ENCODE results near the gene TJAP1. TPM values are rescaled to one million over a fixed set of nuclear protein-coding genes. Genes with fewer than 3 reads are reported as not detected.
"Not testable (repeated sequence)": the region's sequence is repeated elsewhere in the genome, so short reads cannot be mapped to it uniquely, and the experiment has no call there.

TJAP1 gene
- total RNA-seq, 1 donor from 2014 or later: 38.7 TPM

DNA sequence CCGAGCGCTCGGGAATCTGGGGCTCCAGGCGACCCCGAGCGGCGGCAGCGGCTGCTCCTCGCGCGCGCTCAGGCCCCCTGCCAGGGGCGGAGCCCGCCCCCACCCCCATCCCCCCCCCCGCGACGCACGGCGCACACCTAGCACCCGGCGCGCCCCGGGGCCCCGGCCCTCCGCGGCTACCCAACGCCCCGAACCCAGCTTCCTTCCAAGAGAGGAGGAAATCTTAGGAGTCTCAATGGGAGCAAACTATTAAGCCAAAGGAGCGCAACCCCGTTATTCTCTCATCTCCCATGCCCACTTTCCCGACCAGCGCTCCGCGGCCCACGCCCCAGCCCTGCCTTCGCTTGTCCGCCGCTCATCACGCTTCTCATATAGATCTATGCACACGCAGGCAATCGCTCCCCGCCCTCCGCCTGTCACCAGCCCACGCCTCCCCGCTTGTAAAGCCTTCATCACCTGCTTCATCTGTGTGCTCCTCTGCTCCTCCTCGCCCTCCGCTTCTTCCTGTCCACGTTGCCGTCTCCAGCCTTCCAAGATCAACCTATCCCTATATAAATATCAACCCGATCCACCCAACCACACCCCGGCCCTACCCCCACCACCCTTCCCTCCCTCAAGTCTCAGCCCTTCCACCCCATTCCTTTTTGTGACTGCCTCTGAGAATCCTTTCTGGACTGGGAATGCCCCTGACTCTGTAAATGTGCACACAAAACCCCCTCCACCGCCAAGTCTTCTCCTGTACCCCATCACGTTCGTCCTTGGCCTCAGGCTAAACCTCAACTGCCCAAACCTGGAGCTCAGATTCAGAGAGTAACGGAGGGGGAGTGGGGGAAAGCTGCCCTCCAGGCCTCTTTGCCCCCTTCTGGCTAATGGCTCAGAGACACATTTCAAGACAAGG, 21.6 kb upstream of the TJAP1 start, which contains the start of gene DLK2:
DLK2 (minus strand) TSS at position 18 of the 898 bp plus-strand sequence. CDS start 723 bp downstream, outside the sequence.
- Mint-ChIP-seq H3K36me3 (ENCODE audit: unreplicated experiment) (peaks cover 2% of the 10 kb centered on the region), H3K27ac (ENCODE audit: unreplicated experiment) (no peak within 1 kb of the TSS), H3K9me3 (ENCODE audit: unreplicated experiment) (no peaks in the 10 kb centered on the region), H3K4me3 (ENCODE audit: unreplicated experiment) (peak within 1 kb of the TSS; percentile 84), H3K27me3 (ENCODE audit: unreplicated experiment) (peaks cover 29% of the 10 kb centered on the region), H3K4me1 (ENCODE audit: unreplicated experiment) (peaks cover 19% of the 10 kb centered on the region)
- TF ChIP-seq, protein P1, sequence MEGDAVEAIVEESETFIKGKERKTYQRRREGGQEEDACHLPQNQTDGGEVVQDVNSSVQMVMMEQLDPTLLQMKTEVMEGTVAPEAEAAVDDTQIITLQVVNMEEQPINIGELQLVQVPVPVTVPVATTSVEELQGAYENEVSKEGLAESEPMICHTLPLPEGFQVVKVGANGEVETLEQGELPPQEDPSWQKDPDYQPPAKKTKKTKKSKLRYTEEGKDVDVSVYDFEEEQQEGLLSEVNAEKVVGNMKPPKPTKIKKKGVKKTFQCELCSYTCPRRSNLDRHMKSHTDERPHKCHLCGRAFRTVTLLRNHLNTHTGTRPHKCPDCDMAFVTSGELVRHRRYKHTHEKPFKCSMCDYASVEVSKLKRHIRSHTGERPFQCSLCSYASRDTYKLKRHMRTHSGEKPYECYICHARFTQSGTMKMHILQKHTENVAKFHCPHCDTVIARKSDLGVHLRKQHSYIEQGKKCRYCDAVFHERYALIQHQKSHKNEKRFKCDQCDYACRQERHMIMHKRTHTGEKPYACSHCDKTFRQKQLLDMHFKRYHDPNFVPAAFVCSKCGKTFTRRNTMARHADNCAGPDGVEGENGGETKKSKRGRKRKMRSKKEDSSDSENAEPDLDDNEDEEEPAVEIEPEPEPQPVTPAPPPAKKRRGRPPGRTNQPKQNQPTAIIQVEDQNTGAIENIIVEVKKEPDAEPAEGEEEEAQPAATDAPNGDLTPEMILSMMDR (IDR thresholded peaks at IDR 0.05): no peak
- DNase-seq (ENCODE audit: extremely low spot score, unreplicated experiment): no peak

DNA sequence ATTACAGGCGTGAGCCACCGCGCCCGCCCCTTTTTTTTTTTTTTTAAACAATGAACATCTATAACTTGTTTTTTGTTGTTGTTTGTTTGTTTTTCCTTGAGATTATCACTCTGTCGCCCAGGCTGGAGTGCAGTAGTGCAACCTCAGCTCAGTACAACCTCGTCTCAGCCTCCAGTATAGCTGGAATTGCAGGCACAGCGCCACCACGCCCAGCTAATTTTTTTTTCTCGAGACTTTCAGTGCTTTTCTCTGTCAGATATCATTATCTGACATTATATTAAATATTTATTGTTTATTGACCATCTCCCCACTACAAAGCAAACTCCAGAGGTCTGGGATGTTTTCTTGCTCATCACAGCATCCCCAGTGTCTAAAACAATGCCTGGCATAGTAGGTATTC, 19.7 kb upstream of the TJAP1 start:
- Mint-ChIP-seq H3K9me3 (ENCODE audit: unreplicated experiment) (no peaks in the 10 kb centered on the region), H3K4me3 (ENCODE audit: unreplicated experiment) (no peak overlapping the region), H3K27me3 (ENCODE audit: unreplicated experiment) (peaks cover 40% of the 10 kb centered on the region), H3K36me3 (ENCODE audit: unreplicated experiment) (peaks cover under 1% of the 10 kb centered on the region), H3K27ac (ENCODE audit: unreplicated experiment) (no peak overlapping the region), H3K4me1 (ENCODE audit: unreplicated experiment) (peaks cover 19% of the 10 kb centered on the region)
- DNase-seq (ENCODE audit: extremely low spot score, unreplicated experiment): no peak
- TF ChIP-seq, protein P1 (IDR thresholded peaks at IDR 0.05): peak; percentile 14

DNA sequence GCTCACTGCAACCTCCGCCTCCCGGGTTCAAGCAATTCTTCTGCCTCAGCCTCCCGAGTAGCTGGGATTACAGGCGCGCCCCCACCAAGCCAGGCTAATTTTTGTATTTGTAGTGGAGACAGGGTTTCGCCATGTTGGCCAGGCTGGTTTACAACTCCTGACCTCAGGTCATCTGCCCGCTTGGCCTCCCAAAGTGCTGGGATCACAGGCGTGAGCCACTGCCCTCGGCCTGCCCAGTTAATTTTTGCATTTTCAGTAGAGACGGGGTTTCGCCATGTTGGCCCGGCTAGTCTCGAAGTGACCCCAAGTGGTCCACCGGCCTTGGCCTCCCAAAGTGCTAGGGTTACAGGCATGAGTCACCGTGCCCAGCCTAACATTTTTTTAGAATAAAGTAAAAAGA, 19.2 kb upstream of the TJAP1 start:
- peaks cover 19% of the 10 kb centered on the region for H3K4me1 Mint-ChIP-seq (ENCODE audit: unreplicated experiment)
- not testable (repeated sequence) for H3K27ac Mint-ChIP-seq (ENCODE audit: unreplicated experiment)

DNA sequence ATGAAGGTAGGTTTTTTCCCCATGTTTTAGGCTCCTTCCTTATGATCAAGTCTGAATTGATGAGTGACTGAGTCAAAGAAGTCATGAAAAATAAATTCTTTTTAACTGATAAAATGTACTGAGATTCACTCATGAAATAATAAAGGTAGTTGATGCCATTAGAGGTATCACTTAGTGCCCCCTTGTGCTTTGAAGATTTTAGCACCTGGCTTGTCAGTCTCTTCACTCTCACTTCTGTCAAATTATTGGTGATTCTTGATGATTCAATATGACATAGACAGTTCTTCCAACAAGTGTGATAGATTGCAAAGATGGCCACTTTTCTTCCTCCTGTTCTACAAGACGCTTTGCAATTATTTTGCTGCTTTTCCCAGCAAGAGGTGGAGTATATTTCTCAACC, 17.8 kb upstream of the TJAP1 start:
- Mint-ChIP-seq H3K4me1 (ENCODE audit: unreplicated experiment) (peaks cover 13% of the 10 kb centered on the region), H3K4me3 (ENCODE audit: unreplicated experiment) (no peak overlapping the region), H3K27me3 (ENCODE audit: unreplicated experiment) (peaks cover 45% of the 10 kb centered on the region), H3K36me3 (ENCODE audit: unreplicated experiment) (no peaks in the 10 kb centered on the region), H3K27ac (ENCODE audit: unreplicated experiment) (no peak overlapping the region), H3K9me3 (ENCODE audit: unreplicated experiment) (no peaks in the 10 kb centered on the region)
- no peak for DNase-seq (ENCODE audit: extremely low spot score, unreplicated experiment)
- TF ChIP-seq, protein P1 (IDR thresholded peaks at IDR 0.05): no peak

More for the DNA sequence above, 19.2 kb upstream of the TJAP1 start:
- not testable (repeated sequence) for H3K4me3 Mint-ChIP-seq (ENCODE audit: unreplicated experiment); H3K36me3 Mint-ChIP-seq (ENCODE audit: unreplicated experiment); H3K9me3 Mint-ChIP-seq (ENCODE audit: unreplicated experiment); DNase-seq (ENCODE audit: extremely low spot score, unreplicated experiment)
- peaks cover 44% of the 10 kb centered on the region for H3K27me3 Mint-ChIP-seq (ENCODE audit: unreplicated experiment)

DNA sequence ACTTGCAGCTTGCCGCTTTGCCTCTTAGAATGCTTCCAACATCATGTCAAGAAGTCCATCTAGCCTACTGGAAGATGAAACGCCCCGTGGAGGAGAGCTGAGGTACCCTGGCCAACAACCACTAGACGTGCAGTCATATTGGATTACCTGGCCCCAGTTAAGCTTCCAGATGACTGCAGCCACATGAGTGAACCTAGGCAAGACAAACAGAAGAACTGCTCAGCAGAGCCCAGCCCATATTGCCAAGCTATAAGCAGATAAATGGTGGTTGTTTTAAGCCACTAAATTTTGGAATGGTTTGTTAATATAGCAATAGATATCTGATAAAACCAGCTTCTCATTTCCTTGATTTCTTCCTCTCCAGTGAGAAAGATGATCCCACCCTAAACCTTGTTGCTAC, 17.3 kb upstream of the TJAP1 start:
- peaks cover 45% of the 10 kb centered on the region for H3K27me3 Mint-ChIP-seq (ENCODE audit: unreplicated experiment)
- peaks cover 12% of the 10 kb centered on the region for H3K4me1 Mint-ChIP-seq (ENCODE audit: unreplicated experiment)
- no peak overlapping the region for H3K4me3 Mint-ChIP-seq (ENCODE audit: unreplicated experiment)
- H3K27ac Mint-ChIP-seq (ENCODE audit: unreplicated experiment): no peak overlapping the region
- no peaks in the 10 kb centered on the region for H3K9me3 Mint-ChIP-seq (ENCODE audit: unreplicated experiment)
- TF ChIP-seq, protein P1 (IDR thresholded peaks at IDR 0.05): no peak
- H3K36me3 Mint-ChIP-seq (ENCODE audit: unreplicated experiment): no peaks in the 10 kb centered on the region
- DNase-seq (ENCODE audit: extremely low spot score, unreplicated experiment): no peak

All from osteocyte (in vitro differentiated cells).